Lower lobe of right lung (tissue), 2 donors: ENCODE data around the gene TAPBPL. TPM values are rescaled to one million over a fixed set of nuclear protein-coding genes. Genes with fewer than 3 reads are reported as not detected.
"Not testable (repeated sequence)": the region's sequence is repeated elsewhere in the genome, so short reads cannot be mapped to it uniquely, and the experiment has no call there.

ENCODE experiments used
- ATAC-seq, 2 donors: fragments of 200-7000 bp; cut with Tn5 transposase; one replicate each; pipeline ENCODE4 v1.9.1; 2020 to 2022; ENCODE audit warnings: mild to moderate bottlenecking in 2 of 2, moderate library complexity in 2 of 2
- DNase-seq: peaks from one replicate; pipeline ENCODE4 v3.0.0-alpha.2; 2020
- H3K27ac ChIP-seq: fragments of 200-600 bp; one replicate; pipeline ENCODE4 v1.8.0; 2022
- H3K27me3 ChIP-seq: fragments of 200-600 bp; one replicate; pipeline ENCODE4 v1.8.0; 2022; ENCODE audit warnings: low read depth
- H3K36me3 ChIP-seq: fragments of 200-600 bp; one replicate; pipeline ENCODE4 v1.8.0; 2022; ENCODE audit warnings: mild to moderate bottlenecking
- H3K4me1 ChIP-seq: fragments of 200-600 bp; one replicate; pipeline ENCODE4 v1.8.0; 2022
- H3K4me3 ChIP-seq: fragments of 200-600 bp; one replicate; pipeline ENCODE4 v1.8.0; 2022; ENCODE audit warnings: mild to moderate bottlenecking
- H3K9me3 ChIP-seq: fragments of 200-600 bp; one replicate; pipeline ENCODE4 v1.8.0; 2022
- intact Hi-C: fragments of 100-400 bp; cut with DNase I; formaldehyde crosslinking; loops from one replicate; pipeline ENCODE4 v1.11.0; 2022
- total RNA-seq: library from RNA; stranded (reverse); fragmentation: NEBNext Ultra II Directional; extraction: Animal tissue kit (Norgen Biotek cat#: 25700); gene quantifications from one replicate; pipeline ENCODE4 v1.2.1, GENCODE V29; 2021
- TF ChIP-seq, protein P1 (sequence below): fragments of 200-600 bp; IDR thresholded peaks from one replicate; pipeline ENCODE4 v1.8.0; 2022; ENCODE audit warnings: antibody characterized with exemption, mild to moderate bottlenecking
- donor health status: DM: no; HTN: yes; CAD: no; lungs with severe emphysema.

Gene TAPBPL
- total RNA-seq, 1 donor from 2014 or later, result 32.4 TPM

DNA sequence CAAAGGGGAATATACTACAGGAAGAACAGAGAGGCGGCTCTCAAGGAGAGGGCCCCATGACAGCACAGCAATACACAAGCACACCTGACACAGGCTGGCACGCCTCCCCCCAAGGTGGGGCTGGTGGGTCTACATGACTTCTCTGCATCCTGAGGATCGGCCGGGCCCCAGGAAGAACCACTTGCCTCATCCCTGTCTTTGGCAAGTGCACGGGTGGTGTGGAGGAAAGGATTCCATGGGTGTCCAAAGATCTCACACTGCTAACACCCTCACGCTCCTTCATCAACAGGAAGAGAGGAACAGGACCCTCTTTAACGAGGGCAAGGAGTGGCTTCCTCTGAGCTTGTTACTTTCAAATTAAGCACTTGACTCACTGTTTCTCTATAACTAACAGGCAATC lies 11.4 kb downstream of the TAPBPL start:
- H3K9me3 ChIP-seq, result no peaks in the 10 kb centered on the region
- peaks cover 92% of the 10 kb centered on the region for H3K36me3 ChIP-seq
- H3K27ac ChIP-seq, result peak overlapping the region; percentile 46
- TF ChIP-seq, protein P1, sequence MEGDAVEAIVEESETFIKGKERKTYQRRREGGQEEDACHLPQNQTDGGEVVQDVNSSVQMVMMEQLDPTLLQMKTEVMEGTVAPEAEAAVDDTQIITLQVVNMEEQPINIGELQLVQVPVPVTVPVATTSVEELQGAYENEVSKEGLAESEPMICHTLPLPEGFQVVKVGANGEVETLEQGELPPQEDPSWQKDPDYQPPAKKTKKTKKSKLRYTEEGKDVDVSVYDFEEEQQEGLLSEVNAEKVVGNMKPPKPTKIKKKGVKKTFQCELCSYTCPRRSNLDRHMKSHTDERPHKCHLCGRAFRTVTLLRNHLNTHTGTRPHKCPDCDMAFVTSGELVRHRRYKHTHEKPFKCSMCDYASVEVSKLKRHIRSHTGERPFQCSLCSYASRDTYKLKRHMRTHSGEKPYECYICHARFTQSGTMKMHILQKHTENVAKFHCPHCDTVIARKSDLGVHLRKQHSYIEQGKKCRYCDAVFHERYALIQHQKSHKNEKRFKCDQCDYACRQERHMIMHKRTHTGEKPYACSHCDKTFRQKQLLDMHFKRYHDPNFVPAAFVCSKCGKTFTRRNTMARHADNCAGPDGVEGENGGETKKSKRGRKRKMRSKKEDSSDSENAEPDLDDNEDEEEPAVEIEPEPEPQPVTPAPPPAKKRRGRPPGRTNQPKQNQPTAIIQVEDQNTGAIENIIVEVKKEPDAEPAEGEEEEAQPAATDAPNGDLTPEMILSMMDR, result no peak
- H3K4me3 ChIP-seq, result no peak overlapping the region
- H3K27me3 ChIP-seq, result no peaks in the 10 kb centered on the region
- intact Hi-C loops, result no loop called here
- H3K4me1 ChIP-seq, result peaks cover 60% of the 10 kb centered on the region
- ATAC-seq (no peak), DNase-seq (no peak)

DNA sequence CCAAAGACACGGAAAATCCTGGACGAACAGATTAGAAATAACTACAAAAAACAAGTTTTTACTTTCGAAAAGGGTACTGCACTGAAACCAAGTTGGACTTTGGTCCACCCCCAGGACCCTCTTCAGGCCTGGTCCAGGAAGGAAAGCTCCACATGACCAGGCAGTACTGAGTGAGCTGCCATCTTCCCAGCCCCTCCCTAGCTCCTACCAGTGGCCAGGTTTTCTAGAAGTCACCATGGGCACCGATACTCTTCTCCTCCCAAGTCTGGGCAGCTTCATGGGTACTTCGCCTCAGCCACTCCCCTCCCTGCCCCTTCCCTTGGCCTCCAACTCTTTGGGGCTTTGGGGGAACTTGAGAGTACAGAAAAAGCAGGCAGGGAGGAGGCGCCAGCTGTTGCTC lies 12.0 kb downstream of the TAPBPL start:
- H3K27ac ChIP-seq, result peak overlapping the region; percentile 46
- intact Hi-C loops, result no loop called here
- peaks cover 65% of the 10 kb centered on the region for H3K4me1 ChIP-seq
- no peaks in the 10 kb centered on the region for H3K27me3 ChIP-seq
- H3K36me3 ChIP-seq, result peaks cover 85% of the 10 kb centered on the region
- no peak for DNase-seq
- H3K4me3 ChIP-seq, result no peak overlapping the region
- no peak for ATAC-seq
- TF ChIP-seq, protein P1, result no peak
- H3K9me3 ChIP-seq, result no peaks in the 10 kb centered on the region

DNA sequence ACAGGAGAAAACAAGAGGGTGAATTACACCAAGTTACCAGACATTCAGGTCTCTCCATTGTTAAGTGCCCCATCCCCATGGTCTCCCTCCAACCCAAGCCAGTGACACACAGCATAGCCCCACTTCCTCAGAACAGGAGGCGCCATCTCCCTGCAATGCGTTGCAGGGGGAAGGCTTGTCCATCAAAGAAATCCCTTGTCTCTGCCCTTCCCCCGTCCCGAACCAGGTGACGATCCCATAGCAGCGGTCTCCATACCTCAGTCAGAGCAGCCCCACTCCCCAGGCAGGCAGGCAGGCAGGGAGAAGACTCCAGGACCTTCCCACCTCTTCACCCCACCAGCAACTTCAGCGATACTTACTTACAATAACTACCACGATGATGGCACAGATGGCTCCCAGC lies 12.7 kb downstream of the TAPBPL start:
- H3K27me3 ChIP-seq, result no peaks in the 10 kb centered on the region
- H3K9me3 ChIP-seq, result no peaks in the 10 kb centered on the region
- TF ChIP-seq, protein P1, result no peak
- H3K27ac ChIP-seq, result peak overlapping the region; percentile 46
- no peak for ATAC-seq
- intact Hi-C loops, result no loop called here
- H3K36me3 ChIP-seq, result peaks cover 78% of the 10 kb centered on the region
- no peak overlapping the region for H3K4me3 ChIP-seq
- peaks cover 72% of the 10 kb centered on the region for H3K4me1 ChIP-seq
- no peak for DNase-seq

DNA sequence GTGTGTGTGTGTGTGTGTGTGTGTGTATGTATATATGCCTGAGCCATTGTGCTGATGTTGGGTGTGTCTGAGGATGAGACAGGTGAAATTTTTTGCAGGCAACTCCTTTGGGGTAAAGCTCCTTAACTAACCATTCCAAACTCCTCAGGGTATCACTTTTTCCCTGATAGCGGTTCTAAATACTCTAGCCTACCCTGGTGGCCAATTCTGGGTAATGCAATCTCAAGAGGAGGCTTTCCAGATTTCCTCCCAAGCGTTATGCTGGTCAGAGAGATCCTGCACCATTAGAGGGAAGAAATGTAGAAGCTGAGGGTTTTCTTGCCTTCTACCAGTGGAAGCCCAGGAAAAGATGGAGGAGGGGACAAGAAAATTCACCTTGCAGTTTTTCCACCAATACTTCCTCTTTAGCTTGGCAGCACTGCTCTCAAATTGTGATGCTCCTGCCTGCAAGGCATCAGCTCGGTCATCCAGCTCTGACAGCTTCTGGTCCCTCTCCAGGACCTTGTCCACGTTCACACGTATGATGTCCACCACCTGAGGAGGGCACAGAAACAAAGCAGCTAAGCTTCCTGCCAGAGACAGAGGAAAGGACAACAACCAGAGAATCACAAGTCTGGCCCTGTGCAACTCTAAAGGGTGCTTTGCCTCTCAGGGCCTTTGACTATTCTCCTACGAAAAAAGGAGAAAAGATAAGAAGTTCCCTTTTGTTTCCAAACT lies 13.8 kb downstream of the TAPBPL start:
- peak; percentile 40 to 55 for ATAC-seq
- H3K9me3 ChIP-seq, result no peaks in the 10 kb centered on the region
- DNase-seq, result no peak
- H3K27me3 ChIP-seq, result no peaks in the 10 kb centered on the region
- H3K4me3 ChIP-seq, result no peak overlapping the region
- H3K4me1 ChIP-seq, result peaks cover 72% of the 10 kb centered on the region
- TF ChIP-seq, protein P1, result peak; percentile 82
- H3K27ac ChIP-seq, result no peak overlapping the region
- peaks cover 67% of the 10 kb centered on the region for H3K36me3 ChIP-seq
- intact Hi-C loops, result no loop called here

DNA sequence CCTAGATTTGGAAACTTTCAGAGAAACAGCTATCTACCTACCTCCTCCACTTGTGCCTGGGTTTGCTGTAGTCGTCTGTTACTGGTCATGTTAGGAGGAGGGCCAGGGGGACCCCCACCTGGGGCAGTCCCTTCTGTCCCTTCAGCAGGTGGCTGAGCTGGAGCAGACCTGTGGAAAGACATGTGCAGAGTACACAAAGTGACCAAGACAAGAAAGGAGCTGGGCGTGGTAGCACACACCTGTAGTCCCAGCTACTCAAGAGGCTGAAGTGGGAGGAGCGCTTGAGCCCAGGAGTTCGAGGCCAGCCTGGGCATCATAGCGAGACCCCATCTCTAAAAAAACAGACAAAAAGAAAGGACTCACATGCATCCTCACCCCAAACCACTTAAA lies 14.3 kb downstream of the TAPBPL start:
- no peak for ATAC-seq
- intact Hi-C loops, result no loop called here
- H3K4me1 ChIP-seq, result peaks cover 70% of the 10 kb centered on the region

DNA sequence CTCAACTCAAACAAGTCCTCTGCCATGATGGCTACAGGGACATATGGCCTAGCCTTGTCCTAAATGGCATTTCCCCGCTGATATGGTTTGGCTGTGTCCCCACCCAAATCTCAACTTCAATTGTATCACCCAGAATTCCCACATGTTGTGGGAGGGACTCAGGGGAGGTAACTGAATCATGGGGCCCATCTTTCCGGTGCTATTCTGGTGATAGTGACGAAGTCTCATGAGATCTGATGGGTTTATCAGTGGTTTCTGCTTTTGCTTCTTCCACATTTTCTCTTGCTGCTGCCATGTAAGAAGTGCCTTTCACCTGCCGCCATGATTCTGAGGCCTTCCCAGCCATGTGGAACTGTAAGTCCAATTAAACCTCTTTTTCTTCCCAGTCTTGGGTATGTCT lies 14.9 kb downstream of the TAPBPL start:
- peaks cover 56% of the 10 kb centered on the region for H3K36me3 ChIP-seq
- H3K27me3 ChIP-seq, H3K4me3 ChIP-seq, intact Hi-C loops, ATAC-seq, H3K27ac ChIP-seq, H3K9me3 ChIP-seq, DNase-seq: not testable (repeated sequence)
- peaks cover 69% of the 10 kb centered on the region for H3K4me1 ChIP-seq

More for the DNA sequence above, 14.3 kb downstream of the TAPBPL start:
- H3K27ac ChIP-seq, result no peak overlapping the region
- no peak overlapping the region for H3K4me3 ChIP-seq
- TF ChIP-seq, protein P1, result no peak
- no peaks in the 10 kb centered on the region for H3K9me3 ChIP-seq
- no peak for DNase-seq
- peaks cover 62% of the 10 kb centered on the region for H3K36me3 ChIP-seq
- H3K27me3 ChIP-seq, result no peaks in the 10 kb centered on the region

DNA sequence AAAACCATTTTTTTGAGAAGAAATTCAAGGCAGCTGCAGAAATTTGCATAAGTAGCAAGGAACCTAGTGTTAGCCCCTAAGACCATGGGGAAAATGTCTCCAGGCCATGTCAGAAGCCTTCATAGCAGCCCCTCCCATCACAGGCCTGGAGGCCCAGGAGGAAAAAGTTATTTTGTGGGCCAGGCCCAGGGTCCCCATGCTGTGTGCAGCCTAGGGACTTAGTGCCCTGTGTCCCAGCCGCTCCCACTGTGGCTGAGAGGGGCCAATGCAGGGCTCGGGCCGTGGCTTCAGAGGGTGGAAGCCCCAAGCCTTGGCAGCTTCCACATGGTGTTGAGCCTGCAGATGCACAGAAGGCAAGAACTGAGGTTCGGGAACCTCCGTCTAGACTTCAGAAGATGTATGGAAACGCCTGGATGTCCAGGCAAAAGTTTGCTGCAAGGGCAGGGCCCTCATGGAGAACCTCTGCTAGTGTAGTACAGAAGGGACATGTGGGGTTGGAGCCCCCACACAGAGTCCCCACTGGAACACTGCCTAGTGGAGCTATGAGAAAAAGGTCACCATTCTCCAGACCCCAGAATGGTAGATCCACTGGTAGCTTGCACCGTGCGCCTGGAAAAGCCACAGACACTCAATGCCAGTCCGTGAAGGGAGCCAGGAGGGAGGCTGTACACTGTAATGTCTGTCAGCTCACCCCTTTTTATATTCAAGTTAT lies 15.9 kb downstream of the TAPBPL start:
- H3K36me3 ChIP-seq, result peaks cover 46% of the 10 kb centered on the region
- DNase-seq, intact Hi-C loops, ATAC-seq, H3K27ac ChIP-seq, H3K4me3 ChIP-seq, H3K9me3 ChIP-seq, H3K27me3 ChIP-seq: not testable (repeated sequence)
- H3K4me1 ChIP-seq, result peaks cover 61% of the 10 kb centered on the region
